Measurements from ENCODE around the gene RAF1. TPM values are rescaled to one million over a fixed set of nuclear protein-coding genes. Genes with fewer than 3 reads are reported as not detected.

The RAF1 gene
- total and polyA plus RNA-seq, 2 of the 13 experiments (the other 11 are each of a cell fraction or from before 2014, with no cell fraction given), result 72.2 to 91.4 TPM

DNA sequence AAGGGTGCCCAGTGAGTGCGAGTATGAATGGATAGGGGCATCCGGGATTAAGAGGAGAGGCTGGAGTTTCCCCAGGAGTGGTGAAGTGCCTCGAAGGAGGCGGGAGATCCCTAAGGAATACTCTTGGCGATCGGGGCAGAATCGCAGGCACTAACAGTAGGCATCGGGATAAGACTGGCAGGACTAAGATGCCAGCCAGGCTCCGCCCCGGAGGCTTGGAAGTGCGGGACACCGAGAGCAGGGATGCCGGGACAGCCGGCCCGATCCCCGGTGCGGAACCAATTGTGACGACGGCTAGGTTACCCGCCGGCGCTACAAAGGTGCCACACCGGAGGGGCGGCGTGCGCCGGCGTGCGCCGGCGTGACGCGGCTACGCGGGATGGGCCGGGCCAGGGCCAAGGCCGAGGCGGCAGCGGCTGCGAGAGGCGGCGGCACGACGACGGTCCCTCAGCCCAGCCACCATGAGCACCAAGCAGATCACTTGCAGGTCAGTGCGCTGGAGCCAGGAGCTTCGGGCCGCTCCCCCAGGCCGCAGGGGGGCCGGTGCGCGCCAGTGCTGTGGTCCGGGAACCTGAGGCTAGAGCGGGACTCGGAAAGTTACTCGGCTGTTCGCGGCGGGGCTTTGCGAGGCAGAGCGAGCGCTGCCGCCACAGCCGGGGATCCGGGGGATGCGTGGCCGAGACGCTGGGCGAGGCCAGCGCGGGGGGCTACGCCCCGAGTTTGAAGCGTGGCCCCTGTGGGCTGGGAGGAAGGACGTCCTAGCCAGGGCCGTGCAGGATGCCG, 107.0 kb downstream of the RAF1 start, which contains the start of gene MKRN2 (continued):
- no peak for TF ChIP-seq PRPF4 (IDR thresholded peaks at IDR 0.05; ENCODE audit: low read depth, low read length, poor library complexity, severe bottlenecking)
- no peak for TF ChIP-seq SETDB1 (CRISPR knock-in tag; IDR thresholded peaks at IDR 0.05; ENCODE audit: borderline replicate concordance)
- no peak for TF ChIP-seq ZBTB8A (CRISPR knock-in tag; IDR thresholded peaks at IDR 0.05; ENCODE audit: borderline replicate concordance, low read depth)
- peak; percentile 85 for TF ChIP-seq SP4 (CRISPR knock-in tag; IDR thresholded peaks at IDR 0.05)
- TF ChIP-seq, protein P1, sequence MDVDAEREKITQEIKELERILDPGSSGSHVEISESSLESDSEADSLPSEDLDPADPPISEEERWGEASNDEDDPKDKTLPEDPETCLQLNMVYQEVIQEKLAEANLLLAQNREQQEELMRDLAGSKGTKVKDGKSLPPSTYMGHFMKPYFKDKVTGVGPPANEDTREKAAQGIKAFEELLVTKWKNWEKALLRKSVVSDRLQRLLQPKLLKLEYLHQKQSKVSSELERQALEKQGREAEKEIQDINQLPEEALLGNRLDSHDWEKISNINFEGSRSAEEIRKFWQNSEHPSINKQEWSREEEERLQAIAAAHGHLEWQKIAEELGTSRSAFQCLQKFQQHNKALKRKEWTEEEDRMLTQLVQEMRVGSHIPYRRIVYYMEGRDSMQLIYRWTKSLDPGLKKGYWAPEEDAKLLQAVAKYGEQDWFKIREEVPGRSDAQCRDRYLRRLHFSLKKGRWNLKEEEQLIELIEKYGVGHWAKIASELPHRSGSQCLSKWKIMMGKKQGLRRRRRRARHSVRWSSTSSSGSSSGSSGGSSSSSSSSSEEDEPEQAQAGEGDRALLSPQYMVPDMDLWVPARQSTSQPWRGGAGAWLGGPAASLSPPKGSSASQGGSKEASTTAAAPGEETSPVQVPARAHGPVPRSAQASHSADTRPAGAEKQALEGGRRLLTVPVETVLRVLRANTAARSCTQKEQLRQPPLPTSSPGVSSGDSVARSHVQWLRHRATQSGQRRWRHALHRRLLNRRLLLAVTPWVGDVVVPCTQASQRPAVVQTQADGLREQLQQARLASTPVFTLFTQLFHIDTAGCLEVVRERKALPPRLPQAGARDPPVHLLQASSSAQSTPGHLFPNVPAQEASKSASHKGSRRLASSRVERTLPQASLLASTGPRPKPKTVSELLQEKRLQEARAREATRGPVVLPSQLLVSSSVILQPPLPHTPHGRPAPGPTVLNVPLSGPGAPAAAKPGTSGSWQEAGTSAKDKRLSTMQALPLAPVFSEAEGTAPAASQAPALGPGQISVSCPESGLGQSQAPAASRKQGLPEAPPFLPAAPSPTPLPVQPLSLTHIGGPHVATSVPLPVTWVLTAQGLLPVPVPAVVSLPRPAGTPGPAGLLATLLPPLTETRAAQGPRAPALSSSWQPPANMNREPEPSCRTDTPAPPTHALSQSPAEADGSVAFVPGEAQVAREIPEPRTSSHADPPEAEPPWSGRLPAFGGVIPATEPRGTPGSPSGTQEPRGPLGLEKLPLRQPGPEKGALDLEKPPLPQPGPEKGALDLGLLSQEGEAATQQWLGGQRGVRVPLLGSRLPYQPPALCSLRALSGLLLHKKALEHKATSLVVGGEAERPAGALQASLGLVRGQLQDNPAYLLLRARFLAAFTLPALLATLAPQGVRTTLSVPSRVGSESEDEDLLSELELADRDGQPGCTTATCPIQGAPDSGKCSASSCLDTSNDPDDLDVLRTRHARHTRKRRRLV (CRISPR knock-in tag; IDR thresholded peaks at IDR 0.05), result peak; percentile 63; the same call in 1 of the 2 replicates
- TF ChIP-seq IRX3 (CRISPR knock-in tag; IDR thresholded peaks at IDR 0.05; ENCODE audit: borderline replicate concordance, low read depth), result peak; percentile 60; the same call in 1 of the 2 replicates
- peak; percentile 70; the same call in 1 of the 2 replicates for TF ChIP-seq KLF6 (CRISPR knock-in tag; IDR thresholded peaks at IDR 0.05)
- TF ChIP-seq MEIS2 (CRISPR knock-in tag; IDR thresholded peaks at IDR 0.05), result peak; percentile 80
- no peak for TF ChIP-seq WIZ (CRISPR knock-in tag; IDR thresholded peaks at IDR 0.05)
- TF ChIP-seq HES4 (CRISPR knock-in tag; IDR thresholded peaks at IDR 0.05; ENCODE audit: borderline replicate concordance), result peak; percentile 81; the same call in 1 of the 2 replicates
- peak; percentile 55; the same call in 1 of the 2 replicates for TF ChIP-seq NR2C2 (CRISPR knock-in tag; IDR thresholded peaks at IDR 0.05; ENCODE audit: borderline replicate concordance)
- no peak for TF ChIP-seq ZNF17 (CRISPR knock-in tag; IDR thresholded peaks at IDR 0.05)
- no peak for TF ChIP-seq MAFF (IDR thresholded peaks at IDR 0.05; ENCODE audit: low read depth, low read length)
- no peak for TF ChIP-seq NFRKB (IDR thresholded peaks at IDR 0.05)
- no peak for TF ChIP-seq ZNF280D (CRISPR knock-in tag; IDR thresholded peaks at IDR 0.05)
- TF ChIP-seq, protein P2, sequence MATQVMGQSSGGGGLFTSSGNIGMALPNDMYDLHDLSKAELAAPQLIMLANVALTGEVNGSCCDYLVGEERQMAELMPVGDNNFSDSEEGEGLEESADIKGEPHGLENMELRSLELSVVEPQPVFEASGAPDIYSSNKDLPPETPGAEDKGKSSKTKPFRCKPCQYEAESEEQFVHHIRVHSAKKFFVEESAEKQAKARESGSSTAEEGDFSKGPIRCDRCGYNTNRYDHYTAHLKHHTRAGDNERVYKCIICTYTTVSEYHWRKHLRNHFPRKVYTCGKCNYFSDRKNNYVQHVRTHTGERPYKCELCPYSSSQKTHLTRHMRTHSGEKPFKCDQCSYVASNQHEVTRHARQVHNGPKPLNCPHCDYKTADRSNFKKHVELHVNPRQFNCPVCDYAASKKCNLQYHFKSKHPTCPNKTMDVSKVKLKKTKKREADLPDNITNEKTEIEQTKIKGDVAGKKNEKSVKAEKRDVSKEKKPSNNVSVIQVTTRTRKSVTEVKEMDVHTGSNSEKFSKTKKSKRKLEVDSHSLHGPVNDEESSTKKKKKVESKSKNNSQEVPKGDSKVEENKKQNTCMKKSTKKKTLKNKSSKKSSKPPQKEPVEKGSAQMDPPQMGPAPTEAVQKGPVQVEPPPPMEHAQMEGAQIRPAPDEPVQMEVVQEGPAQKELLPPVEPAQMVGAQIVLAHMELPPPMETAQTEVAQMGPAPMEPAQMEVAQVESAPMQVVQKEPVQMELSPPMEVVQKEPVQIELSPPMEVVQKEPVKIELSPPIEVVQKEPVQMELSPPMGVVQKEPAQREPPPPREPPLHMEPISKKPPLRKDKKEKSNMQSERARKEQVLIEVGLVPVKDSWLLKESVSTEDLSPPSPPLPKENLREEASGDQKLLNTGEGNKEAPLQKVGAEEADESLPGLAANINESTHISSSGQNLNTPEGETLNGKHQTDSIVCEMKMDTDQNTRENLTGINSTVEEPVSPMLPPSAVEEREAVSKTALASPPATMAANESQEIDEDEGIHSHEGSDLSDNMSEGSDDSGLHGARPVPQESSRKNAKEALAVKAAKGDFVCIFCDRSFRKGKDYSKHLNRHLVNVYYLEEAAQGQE (IDR thresholded peaks at IDR 0.05; ENCODE audit: borderline replicate concordance in 1 of 2, low read depth in 1 of 2, low read length in 2 of 2), result peak in 1 of 2 experiments; percentile 62; a peak in 2 of 4 replicates
- no peak for TF ChIP-seq HHEX (CRISPR knock-in tag; IDR thresholded peaks at IDR 0.05)
